Stimulated activated CD8-positive, alpha-beta memory T cell treated with anti-CD3 and anti-CD28 coated beads, Interleukin-4, amount 100 ng/mL, for 1 hour (primary cell): ENCODE results near the gene GPC5.
"Not testable (repeated sequence)": the region's sequence is repeated elsewhere in the genome, so short reads cannot be mapped to it uniquely, and the experiment has no call there.

Experiments used
- DNase-seq, 2 donors: peaks; one replicate each; pipeline ENCODE4 v3.0.0-alpha.2; 2020; ENCODE audit warnings: low read depth in 2 of 2, low spot score in 1 of 2

The GPC5 gene

DNA sequence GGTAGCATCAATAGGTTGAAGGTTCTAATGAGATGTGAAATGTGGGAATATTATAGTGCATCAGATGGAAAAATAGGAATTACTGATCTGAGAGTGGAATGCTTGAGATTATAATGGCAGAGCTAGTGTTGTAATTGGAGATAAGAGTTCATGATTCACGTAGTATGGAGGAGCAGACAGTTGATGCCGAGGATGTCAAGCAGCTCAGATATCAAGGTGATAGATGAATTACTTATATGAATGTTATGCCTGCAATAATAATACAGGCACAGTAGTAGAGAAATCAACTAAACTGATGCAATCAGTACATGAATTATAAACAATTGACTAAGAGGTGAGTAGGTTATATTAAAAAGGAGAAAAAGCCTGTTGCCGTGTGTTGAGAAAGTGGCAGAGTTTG lies 1035.0 kb downstream of the GPC5 start:
- no peak for DNase-seq

DNA sequence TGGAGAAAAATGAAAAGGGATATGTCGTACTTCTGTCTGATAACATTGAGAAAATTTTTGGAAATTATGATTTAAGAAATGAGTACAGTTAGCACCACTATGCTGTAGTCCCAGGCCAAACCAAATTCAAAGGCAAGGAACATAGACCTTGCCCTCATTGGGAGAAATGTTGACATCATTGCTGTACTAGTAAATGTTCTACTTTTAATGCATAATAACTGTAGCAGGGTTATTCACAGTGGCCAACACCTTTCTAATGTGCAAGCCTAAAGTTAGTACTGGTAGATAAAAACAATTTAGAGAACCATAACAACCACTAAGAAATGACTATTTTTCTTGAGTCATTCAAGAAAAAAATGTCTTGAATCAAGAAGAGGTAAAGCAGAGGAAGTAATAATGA lies 1035.5 kb downstream of the GPC5 start:
- DNase-seq = no peak

DNA sequence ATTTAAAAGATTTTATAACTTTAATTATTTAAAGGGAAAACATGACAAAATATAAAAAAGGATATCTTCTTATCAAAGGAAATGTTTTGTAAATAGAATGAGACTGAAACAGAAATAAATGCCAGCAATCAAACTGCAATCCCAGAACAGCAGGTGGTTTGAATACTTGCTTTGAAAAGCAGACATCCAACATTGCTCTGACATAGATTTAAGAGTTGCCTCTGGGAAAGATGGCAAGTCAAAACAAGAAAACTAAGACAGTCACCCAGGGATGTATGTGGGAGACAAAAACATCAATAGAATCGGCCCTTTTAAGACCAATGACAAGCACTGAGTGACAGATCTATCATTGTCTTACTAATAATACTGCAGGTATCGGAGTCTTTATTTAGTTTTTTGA lies 1038.5 kb downstream of the GPC5 start:
- DNase-seq = no peak

DNA sequence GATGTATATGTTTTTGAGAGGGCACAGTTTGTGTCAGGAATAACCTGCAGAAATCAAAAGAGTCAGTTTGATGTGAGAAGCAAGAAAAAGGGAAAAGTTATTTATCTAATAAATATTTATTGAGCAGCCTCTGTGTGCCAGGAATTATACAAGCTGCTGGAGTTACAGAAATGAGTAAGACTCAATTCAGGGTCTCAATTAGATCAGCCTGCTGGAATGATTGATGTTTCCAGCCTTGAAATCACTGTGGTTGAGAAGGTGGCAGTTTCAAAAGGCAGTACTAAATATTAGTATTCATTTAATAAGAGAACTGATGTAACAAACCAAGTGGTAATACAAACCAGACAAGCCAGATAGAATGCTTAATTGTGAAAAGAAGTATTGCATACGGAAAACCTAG lies 1045.8 kb downstream of the GPC5 start:
- DNase-seq = no peak

DNA sequence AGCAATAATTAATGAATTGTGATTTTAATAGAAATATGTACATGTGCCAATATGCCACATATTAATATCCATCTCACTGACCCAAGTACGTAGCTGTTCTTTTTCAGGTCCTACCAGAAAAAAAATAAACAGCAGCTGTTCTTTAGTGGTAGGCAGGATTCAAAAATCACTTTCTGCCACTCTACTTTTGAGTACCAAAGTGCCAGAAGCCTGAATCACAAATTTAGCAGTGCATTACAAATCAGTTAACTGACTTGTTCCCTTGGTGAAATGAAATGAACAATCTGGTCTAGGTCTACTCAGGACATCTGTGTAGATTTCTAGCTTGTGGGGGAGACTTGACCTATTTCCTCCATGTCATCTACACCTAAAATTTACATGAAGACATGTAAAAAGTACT lies 1052.6 kb downstream of the GPC5 start:
- DNase-seq = no peak

DNA sequence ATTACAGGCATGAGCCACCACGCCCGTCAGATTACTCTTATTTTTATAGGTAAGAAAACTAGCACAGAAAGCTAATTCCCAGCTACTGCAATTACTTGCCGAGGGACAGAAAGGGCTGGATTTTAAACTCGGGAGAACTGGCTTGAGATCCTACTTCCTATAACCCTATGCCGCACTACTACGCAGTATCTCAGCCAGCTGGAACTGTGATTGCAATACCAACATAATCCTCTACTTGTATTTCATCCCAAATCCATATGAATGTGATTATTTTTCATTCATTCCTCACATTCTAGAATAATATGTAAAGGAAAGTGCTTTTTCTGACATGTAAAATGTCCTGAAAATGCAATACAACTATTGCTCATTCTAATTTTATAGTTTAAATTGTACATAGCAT lies 1054.4 kb downstream of the GPC5 start:
- no peak for DNase-seq

DNA sequence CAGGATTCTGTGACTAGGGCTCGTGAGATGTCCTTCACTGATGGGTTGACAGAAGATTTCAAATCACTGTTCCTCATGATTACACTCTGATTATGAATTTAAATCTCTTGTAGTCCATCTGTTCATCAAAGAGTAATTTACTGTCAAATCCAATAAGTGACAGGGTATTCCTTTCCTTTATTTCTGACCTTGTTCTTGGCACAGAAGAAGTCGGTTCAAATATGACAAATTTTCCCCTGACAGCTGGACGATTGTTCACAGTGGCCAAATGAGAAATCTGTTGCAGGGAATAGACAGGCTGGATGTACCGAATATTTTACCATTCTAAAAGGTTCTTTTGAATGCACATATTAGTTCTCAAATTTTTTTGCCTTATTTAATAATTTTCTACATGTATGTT lies 1060.9 kb downstream of the GPC5 start:
- no peak for DNase-seq

DNA sequence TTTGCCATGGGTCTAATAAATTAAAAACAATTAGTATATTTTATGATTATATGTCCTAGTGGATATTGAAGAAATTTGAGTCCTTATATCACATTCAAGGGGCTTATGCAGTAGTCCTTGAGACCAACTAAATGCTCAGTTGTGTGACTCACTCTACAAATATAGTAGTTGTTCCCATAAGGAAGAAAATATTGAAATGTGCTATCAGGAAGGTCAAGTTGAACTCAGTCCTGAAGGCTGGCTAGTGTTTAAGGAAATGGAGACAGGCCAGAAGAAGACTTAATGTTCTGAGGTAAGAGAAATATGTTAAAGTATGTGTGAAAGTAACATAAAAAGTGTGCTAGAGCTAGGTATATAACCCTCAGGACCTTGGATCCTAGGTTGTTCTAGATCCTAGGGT lies 1062.1 kb downstream of the GPC5 start:
- DNase-seq = no peak

DNA sequence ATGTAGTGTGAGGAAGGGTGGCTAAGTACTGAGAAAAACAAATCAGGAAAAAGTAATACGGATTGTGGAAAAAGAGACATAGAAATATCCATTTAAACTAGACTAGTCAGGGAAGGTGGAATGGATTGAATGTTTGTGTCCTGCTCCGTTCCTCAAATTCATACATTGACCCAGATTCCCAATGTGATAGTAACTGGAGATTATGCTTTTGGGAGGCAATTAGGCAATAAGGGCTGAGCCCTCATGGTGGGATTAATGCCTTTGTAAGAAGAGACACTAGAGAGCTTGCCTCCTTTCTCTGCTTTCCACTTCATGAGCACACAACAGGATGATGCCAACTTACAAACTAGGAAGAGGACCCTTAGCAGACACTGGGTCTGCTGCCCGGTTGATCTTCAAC lies 1063.0 kb downstream of the GPC5 start:
- DNase-seq = no peak

DNA sequence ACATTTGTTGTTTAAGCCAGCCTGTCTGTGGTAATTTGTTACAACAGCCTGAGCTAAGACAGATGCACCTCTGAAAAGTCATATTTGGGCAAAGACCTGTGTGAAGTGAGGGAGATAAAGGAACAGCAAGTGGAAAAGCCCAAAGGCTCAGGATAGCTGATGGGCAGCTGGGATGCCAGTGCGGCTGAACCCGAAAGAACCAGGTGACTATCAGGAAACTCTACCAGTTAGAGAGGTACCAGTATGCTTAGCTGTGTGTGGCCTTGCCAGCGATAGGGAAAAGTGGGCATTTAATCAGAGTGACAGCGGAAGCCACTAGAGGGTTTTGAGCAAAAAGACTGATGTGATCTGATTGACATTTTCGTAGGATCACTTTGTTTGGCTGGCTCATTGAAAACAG lies 1063.4 kb downstream of the GPC5 start:
- DNase-seq = no peak

DNA sequence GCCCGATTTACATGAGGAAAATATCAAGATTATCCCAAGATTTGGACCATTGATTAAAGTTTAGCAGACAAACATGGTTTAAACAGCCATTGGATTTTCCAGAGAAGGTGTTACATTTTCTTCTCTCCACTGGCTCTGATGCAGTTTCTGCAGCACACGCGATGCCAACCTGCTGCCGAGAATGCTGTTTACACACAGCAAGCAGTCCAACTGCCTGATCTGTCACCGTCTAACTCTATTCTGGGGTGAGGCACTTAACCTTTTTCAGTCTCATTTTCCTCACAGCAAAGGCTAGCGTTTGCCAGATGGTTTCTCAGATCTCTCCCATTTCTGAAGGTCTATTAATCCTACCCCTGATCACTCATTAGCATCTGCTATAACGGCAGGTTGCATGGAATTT lies 1064.7 kb downstream of the GPC5 start:
- DNase-seq = no peak

DNA sequence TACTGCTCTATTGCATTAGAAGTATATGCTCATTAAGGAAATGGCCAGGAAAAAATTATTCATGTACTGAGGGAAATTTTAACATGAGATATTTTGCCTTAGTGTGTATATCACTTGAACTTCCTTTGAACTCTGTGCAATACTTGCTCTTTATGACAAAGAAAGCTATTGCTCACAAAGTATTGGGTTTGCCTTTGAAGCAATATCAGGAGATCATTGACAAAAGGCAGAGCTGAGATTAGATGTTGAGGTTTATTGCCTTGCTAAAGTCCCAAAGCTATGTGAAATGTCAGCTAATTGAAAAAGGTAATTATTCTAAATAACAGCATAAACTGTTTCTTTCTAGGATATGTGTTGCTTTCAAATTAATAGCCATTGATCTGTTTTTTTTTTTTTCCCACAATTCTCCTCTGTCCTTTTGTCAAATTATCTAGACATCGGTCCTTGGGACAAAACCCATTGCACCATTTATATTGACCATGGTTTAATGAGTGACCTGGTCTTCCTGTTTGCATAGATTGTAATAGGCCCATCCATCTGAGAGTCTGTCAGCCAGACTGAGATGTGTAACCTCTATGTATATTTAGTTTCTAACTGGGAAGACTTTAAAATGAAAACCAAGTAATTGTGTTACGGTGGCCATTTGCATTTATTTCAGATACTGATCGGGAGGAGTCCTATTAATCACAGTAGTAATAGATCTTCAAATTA lies 1075.5 kb downstream of the GPC5 start:
- DNase-seq = no peak

DNA sequence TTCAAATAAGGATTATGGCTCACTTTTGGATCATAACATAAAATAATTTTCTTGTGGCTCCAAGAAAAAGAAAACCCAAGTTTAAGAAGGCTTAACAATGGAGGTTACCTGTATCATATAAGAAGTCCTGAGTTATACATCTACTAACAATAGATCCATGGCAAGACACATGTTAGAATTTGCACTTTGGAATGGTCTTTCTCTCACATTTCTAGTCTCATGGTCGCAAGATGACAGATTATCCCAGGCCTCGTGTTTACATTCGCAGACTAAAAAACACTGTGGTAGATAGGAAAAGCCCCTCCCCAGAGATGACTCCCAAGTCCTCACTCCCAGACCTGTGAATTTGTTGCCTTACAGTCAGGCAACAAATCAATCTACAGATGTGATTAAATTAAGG lies 1082.0 kb downstream of the GPC5 start:
- no peak for DNase-seq

DNA sequence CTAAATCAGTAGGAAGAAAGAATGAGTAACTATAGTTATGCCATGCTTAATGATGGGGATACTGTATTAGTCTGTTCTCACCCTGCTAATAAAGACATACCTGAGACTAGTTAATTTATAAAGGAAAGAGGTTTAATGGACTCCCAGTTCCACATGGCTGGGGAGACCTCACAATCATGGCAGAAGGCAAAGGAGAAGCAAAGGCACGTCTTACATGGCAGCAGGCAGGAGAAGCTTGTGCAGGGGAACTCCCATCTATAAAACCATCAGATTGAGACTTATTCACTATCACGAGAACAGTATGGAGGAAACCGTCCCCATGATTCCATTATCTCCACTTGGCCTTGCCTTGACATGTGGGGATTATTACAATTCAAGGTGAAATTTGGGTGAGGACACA lies 1084.4 kb downstream of the GPC5 start:
- not testable (repeated sequence) for DNase-seq

DNA sequence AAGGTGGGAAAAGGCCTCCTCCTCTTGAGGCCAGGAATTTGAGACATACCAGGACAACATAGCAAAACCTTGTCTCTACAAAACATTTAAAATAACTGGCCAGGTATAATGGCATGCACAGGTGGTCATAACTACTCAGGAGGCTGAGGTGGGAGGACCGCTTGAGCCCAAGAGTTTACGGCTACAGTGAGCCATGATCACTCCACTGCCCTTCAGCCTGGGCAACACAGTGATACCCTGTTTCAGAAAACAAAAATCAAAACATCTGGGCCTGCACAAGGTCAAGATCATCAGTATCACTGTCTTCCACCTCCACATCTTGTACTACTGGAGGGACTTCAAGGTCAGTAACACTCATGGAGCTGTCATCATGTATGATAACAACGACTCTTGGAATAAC lies 1085.5 kb downstream of the GPC5 start:
- no peak for DNase-seq

DNA sequence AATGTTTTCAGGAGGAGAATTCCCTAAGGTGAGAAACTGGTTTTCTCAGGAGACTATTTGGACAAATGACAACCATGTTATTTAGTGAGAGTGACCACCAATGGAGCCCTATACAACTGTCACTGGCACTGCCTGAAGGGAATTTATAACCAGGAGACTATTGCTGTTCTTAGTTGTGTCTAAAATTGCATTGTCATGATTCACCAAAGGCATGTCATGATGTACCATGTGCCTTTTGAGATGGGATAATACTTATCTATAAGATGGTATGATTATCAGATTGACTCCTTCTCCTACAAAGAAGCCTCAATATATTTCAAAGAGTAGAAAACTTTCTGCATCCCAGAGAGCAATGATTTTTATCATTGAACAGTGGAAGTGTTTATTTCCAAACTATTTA lies 1088.8 kb downstream of the GPC5 start:
- no peak for DNase-seq

DNA sequence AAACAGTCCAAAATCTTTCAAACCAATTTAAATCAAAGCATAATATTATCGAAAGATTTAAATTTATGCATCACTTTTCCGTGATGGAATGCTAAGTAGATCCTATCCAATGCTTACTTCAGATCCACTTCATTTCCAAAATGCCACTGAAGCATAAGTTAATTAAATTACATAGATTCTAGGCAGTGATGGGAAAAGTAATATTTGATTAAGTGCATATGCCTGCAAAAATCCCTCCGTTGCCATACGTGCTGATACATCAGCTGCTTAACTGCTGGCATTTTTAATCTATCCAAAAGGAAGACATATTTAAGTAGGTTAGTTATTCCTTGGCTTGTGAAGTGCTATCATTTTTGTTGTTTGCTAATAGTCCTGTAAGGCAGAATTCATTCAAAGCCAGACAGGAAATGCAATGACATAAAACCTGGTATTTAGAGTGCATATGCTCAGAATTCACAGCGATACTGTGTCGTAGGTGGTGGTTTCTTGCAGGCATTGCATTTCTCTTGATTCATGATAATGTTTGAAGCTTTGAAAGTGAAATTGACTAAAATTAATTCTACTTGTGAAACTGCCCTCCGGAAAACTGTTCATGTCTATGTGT lies 1089.9 kb downstream of the GPC5 start:
- no peak for DNase-seq

DNA sequence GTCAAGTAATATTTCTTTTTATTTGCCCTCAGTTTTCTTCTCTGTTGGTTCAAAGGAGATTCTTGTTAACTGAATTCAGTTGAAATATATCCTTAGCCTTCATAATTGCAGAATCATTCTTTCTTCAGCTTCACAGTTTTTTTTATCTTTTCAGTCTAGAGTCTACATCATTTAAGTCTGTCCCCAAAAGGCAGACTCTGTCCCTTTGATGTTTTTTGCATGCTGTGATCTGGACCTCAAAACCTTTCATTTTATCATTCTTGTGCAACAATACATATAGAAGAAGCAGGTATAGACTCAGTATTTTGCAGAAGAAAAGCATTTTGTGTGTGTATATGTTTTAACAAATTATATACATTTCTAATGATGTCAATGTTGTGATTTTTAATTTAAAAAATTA lies 1093.4 kb downstream of the GPC5 start:
- no peak for DNase-seq

DNA sequence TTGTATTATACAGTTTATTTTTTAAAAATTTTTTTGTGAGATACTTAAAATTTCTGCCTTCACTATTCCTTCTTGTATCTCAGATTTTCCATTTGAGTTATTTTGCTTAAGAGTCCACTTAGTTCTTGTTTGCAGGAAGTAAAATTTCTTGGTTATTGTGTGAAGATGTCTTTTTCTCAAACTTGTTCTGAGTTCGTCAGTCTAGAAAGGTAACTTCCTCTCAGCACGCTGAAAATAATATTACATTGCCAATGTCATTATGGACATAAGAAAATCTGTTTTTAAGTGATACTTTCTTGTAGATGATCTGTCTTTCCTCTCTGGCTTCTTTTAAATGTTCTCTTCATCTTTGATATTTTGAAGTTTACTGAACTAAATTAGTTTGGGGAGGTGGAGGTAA lies 1096.5 kb downstream of the GPC5 start:
- no peak for DNase-seq

DNA sequence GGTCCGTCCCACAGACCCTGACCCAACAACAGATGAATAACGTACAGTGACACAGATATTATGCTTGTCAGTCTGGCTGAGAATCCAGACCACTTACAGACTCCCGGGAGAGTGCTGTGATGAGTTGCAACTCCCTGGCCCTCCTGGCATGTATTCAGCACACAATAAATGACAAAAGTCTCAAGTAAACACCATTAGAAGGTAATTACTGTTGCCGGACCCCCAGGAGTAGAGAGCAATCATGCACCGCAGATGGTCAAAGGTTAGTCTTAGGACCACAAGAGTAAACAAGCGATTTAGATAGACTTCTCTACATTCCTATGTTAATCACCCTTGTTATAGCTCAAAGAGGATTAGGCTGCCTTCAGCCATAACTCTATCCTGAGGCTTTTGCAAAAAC lies 1101.8 kb downstream of the GPC5 start:
- DNase-seq = no peak

DNA sequence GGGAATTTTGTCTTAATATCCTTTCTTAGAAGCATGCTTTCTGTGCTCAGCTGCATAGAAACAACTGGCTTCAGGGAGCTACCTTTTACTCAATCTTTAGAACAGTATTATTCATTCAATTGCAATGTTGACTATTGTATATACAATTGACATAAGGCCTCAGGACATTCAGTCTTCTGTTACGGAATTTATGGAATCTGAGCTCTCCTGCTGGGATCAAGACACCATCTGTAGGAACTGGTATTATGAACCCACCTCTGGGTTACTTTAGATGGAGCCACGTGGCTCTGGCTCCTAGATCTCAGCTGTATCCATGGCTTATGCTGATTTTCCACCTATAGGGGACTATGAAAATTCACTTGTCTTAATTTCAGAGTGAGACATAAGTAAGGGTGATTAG lies 1112.0 kb downstream of the GPC5 start:
- DNase-seq = no peak

DNA sequence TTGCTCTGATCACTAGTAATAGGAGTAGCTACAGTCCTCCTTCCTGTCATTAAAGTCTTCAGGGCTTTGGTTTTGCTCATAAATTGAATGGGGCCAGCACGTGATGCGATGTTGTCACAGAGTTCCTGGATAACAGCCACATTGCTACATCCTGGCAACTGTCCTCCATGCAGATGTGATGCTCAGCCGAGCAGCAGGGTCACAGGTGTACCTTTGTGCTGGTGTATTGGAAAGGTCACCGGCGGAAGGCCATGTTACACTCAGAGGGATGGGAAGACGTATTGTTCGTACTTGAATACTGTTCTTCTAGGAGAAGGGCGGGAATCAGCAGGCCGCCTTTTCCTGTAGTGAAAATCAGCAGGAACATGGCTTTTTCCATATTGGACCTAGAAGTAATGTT lies 1114.4 kb downstream of the GPC5 start:
- no peak for DNase-seq

DNA sequence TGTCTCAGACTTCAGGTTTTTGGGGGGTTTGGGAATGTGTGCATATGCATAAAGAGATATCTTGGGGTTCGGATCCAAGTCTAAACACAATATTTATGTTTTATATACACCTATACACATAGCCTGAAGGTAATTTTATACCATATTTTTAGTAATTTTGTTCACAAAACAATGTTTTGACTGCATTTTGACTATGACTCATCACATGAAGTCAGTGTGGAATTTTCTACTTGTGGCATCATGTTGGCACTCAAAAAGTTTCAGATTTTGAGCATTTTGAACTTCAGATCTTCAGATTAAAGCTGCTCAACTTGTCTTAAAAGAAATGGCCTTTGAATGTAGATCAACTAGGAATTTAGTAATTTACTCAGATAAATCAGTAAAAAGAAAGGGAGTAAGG lies 1115.3 kb downstream of the GPC5 start:
- no peak for DNase-seq
